Thyroid gland (tissue), 4 donors: ENCODE data around the gene DLX1. TPM values are rescaled to one million over a fixed set of nuclear protein-coding genes. Genes with fewer than 3 reads are reported as not detected.

Experiments used
- DNase-seq, 2 donors: peaks; one replicate each; pipeline ENCODE4 v3.0.0-alpha.2; 2019
- H3K27ac ChIP-seq, 3 donors: fragments of 200-600 bp; sonication (generic); 1 replicate in 2 of 3; 2 replicates in 1 of 3; pipeline ENCODE4 v1.5.1; 2016 to 2019; ENCODE audit warnings: mild to moderate bottlenecking in 1 of 3, moderate library complexity in 1 of 3
- H3K27me3 ChIP-seq: fragments of 200-600 bp; sonication (generic); one replicate; pipeline ENCODE4 v1.5.1; 2019
- H3K36me3 ChIP-seq, 2 donors: fragments of 200-600 bp; sonication (generic); one replicate each; pipeline ENCODE4 v1.5.1; 2016 to 2019
- H3K4me1 ChIP-seq, 2 donors: fragments of 200-600 bp; sonication (generic); one replicate each; pipeline ENCODE4 v1.5.1; 2017 to 2019
- H3K4me3 ChIP-seq, 3 donors: fragments of 200-600 bp; sonication (generic); replicated peaks in 1 of 3; 1 replicate in 2 of 3; 2 replicates in 1 of 3; pipeline ENCODE4 v1.5.1; 2016; ENCODE audit warnings: mild to moderate bottlenecking in 1 of 3
- H3K9me3 ChIP-seq: fragments of 200-600 bp; sonication (generic); one replicate; pipeline ENCODE4 v1.5.1; 2017
- POLR2A ChIP-seq, 2 donors: fragments of 450-650 bp; IDR thresholded peaks; one replicate each; pipeline ENCODE4 v1.6.1; 2017; ENCODE audit warnings: antibody characterized with exemption in 2 of 2, mild to moderate bottlenecking in 2 of 2, moderate library complexity in 1 of 2
- WGBS, 2 donors: methylation state at CpG; one replicate each; pipeline ENCODE4 v1.1.5; 2017; 5-methylcytosine and 5-hydroxymethylcytosine counted together
- intact Hi-C: fragments of 100-400 bp; cut with DNase I; formaldehyde crosslinking; loops from one replicate; pipeline ENCODE4 v1.15.1; 2023
- total RNA-seq, 4 donors: library from RNA; depleted of rRNA; stranded (reverse); fragments of >200 nt; gene quantifications; one replicate each; pipeline ENCODE4 v1.2.3, GENCODE V29; 2016
- TF ChIP-seq, protein P1 (sequence below), 6 experiments: fragments of 200-600 bp in 3 of 6; fragments of 450-650 bp in 3 of 6; sonication (generic) in 3 of 6; IDR thresholded peaks; one replicate each; pipeline ENCODE4 v1.5.1; 2016 to 2019; ENCODE audit warnings: antibody characterized with exemption in 6 of 6, mild to moderate bottlenecking in 2 of 6, inconsistent platforms in 1 of 6, moderate library complexity in 1 of 6

Gene DLX1
- total RNA-seq, 4 donors from 2014 or later, result 0.68 to 1.5 (median 1.0) TPM

DNA sequence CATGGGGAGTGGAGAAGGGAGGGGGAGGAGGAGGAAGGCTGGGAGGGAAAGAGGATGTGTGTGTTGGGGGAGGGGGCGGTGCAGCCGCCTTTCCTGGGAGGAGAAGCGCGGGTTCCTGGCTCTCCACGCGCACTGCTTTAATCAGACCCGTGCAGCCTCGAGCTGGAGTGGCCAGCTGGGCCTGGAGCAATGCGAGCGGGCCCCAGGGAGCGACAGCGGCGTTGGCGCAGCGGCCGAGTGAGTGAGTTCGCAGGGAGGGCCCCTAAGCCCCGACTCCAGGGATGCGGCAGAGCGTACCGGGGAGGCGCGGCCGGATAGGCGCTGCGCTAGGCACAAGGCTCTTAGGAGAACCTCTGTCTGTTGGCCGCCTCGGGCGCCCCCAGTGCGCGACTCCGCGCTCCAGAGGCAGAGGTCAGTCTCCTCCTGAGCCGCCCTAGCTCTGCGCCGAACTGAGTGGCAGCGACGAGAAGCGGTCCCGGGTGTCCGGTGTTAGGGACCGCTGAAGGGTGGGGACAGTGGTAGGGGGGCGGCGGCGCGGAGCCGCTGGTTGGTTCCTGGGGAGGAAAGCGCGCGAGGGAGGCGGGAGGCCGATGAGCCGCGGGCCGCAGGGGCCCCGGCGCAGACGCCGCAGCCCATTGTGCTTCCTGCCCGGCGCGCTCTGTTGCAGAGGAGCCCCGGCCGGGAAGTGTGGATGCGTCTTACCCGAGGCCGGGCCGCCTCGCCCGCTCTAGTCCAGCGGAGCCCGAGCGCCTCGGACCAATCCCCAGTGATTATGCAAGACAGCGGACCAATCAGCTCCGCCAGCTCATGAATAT, 455 bp upstream of the DLX1 start:
- H3K27ac ChIP-seq, result peak overlapping the region in 2 of 3 donors; percentile 12 to 29
- H3K27me3 ChIP-seq, result peaks cover 75% of the 10 kb centered on the region
- peak overlapping the region in 2 of 3 donors; percentile 14 to 29 for H3K4me3 ChIP-seq
- intact Hi-C loops, result no loop called here
- H3K9me3 ChIP-seq, result no peaks in the 10 kb centered on the region
- whole genome bisulfite sequencing, 2 donors, result 2 to 4% methylated on average over 19 to 49 of the region's 76 CpGs
- TF ChIP-seq, protein P1, sequence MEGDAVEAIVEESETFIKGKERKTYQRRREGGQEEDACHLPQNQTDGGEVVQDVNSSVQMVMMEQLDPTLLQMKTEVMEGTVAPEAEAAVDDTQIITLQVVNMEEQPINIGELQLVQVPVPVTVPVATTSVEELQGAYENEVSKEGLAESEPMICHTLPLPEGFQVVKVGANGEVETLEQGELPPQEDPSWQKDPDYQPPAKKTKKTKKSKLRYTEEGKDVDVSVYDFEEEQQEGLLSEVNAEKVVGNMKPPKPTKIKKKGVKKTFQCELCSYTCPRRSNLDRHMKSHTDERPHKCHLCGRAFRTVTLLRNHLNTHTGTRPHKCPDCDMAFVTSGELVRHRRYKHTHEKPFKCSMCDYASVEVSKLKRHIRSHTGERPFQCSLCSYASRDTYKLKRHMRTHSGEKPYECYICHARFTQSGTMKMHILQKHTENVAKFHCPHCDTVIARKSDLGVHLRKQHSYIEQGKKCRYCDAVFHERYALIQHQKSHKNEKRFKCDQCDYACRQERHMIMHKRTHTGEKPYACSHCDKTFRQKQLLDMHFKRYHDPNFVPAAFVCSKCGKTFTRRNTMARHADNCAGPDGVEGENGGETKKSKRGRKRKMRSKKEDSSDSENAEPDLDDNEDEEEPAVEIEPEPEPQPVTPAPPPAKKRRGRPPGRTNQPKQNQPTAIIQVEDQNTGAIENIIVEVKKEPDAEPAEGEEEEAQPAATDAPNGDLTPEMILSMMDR (IDR thresholded peaks at IDR 0.05), result no peak
- no peak for TF ChIP-seq POLR2A (IDR thresholded peaks at IDR 0.05)
- peaks cover 20 to 41% of the 10 kb centered on the region in 2 donors for H3K4me1 ChIP-seq
- H3K36me3 ChIP-seq, result no peaks in the 10 kb centered on the region
- DNase-seq, result peak; percentile 52

DNA sequence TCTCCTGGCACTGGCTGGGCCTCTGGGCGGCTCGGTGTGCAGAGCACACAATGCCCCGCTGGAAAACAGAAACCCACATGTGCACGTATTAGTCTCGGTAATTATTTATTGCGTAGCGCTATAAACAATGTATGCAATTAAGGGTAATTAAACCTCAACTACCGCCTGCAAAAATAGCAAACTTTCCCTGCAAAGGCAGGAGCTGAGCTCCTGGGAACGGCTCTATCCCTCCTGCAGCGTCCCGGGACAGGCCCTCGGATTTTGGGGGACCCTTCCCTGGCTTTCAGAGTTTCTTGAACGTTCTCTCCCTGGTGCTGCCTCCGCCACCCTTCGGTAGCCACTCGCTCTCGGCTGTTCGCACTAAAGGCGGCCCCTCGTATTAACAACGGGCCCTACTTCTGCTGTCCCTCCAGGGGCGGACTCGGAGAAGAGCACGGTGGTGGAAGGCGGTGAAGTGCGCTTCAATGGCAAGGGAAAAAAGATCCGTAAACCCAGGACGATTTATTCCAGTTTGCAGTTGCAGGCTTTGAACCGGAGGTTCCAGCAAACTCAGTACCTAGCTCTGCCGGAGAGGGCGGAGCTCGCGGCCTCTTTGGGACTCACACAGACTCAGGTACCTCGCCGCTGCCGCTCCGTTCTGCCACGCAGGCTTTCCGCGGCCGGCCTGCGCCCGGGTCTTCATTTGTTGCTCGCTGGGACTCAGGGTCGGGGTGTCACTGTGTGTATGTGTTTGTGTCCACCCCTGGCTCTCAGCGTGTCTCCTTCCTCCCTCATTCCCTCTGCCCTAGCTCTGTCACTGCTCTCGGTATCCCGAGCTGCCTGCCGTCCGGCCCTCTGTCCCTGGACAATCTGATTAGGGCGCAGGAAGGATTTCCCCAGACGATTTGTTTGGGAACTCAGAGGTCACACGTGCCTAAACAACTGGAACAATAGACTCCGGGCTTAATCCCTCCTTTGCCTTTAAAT, 1.2 kb downstream of the DLX1 start:
- Histone ChIP-seq H3K36me3 (no peaks in the 10 kb centered on the region), H3K27ac (no peak overlapping the region), H3K27me3 (peaks cover 83% of the 10 kb centered on the region), H3K9me3 (no peaks in the 10 kb centered on the region), H3K4me3 (peak overlapping the region in 1 of 3 donors; percentile 4), H3K4me1 (peaks cover 20 to 41% of the 10 kb centered on the region in 2 donors)
- no peak for DNase-seq
- no peak for TF ChIP-seq POLR2A (IDR thresholded peaks at IDR 0.05)
- TF ChIP-seq, protein P1 (IDR thresholded peaks at IDR 0.05), result peak in 1 of 6 experiments; percentile 16
- intact Hi-C loops, result no loop called here
- WGBS, 2 donors, result 6 to 9% methylated on average over 48 to 54 of the region's 54 CpGs

DNA sequence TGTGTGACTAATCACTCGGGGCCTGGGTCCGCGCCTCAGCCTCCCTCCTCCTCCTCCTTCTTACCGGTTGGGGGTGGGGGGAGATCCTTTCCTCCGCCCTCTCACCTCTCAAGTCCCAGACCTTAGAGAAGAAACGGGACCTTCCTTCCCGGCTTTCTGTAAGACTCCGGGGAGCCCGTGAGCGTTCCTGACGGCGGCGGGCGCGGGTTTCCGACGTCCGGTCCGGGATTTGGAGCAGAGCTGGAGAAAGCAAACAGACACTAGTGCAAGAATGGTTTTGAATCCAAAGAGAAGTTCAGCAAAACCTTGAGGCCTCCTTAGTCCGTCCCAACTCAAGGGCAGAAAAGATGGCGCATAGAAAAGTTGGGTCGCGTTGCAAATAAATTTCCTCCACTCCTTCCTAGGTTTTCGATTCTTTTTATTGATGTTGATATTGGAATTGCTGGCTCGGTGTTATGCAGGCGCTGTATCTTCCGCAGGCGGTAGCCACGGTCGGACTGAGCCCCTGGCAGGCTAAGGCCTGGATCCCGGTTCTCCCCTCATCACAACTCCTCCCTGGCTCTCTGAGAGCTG, 2.0 kb downstream of the DLX1 start:
- Histone ChIP-seq H3K27me3 (peaks cover 90% of the 10 kb centered on the region), H3K4me3 (no peak overlapping the region), H3K9me3 (no peaks in the 10 kb centered on the region), H3K27ac (no peak overlapping the region), H3K36me3 (no peaks in the 10 kb centered on the region), H3K4me1 (peaks cover 20 to 41% of the 10 kb centered on the region in 2 donors)
- WGBS, 2 donors, result 13 to 23% methylated on average over 30 to 31 of the region's 31 CpGs
- no peak for TF ChIP-seq POLR2A (IDR thresholded peaks at IDR 0.05)
- TF ChIP-seq, protein P1 (IDR thresholded peaks at IDR 0.05), result no peak
- intact Hi-C loops, result no loop called here
- DNase-seq, result no peak

DNA sequence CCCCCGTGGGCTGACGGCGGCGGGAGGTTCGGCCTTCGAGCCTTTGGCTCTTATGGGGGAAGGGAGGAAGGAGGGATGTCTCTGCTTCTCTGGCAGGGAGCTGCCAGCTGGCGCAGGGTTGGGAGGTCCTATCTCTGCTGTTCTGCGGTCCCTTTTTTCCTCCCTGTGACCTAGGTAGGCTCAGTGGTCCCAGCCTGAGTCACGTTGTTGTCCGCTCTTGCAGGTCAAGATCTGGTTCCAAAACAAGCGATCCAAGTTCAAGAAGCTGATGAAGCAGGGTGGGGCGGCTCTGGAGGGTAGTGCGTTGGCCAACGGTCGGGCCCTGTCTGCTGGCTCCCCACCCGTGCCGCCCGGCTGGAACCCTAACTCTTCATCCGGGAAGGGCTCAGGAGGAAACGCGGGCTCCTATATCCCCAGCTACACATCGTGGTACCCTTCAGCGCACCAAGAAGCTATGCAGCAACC, 2.5 kb downstream of the DLX1 start:
- 8 to 31% methylated on average over 8 to 10 of the region's 23 CpGs for WGBS, 2 donors
- no peak for DNase-seq
- Histone ChIP-seq H3K27ac (peak overlapping the region in 1 of 3 donors; percentile 21), H3K27me3 (peaks cover 89% of the 10 kb centered on the region), H3K36me3 (no peaks in the 10 kb centered on the region), H3K9me3 (no peaks in the 10 kb centered on the region), H3K4me3 (no peak overlapping the region), H3K4me1 (peaks cover 20 to 39% of the 10 kb centered on the region in 2 donors)
- TF ChIP-seq POLR2A (IDR thresholded peaks at IDR 0.05), result no peak
- TF ChIP-seq, protein P1 (IDR thresholded peaks at IDR 0.05), result no peak
- intact Hi-C loops, result no loop called here
